IPS-NIHi7 (cell line): ENCODE measurements around the gene KCTD8.

Experiments
- DNase-seq: peaks from one replicate; pipeline ENCODE4 v3.0.0; 2012; ENCODE audit warnings: mixed read lengths; ENCODE audit errors: extremely low spot score

The KCTD8 gene

DNA sequence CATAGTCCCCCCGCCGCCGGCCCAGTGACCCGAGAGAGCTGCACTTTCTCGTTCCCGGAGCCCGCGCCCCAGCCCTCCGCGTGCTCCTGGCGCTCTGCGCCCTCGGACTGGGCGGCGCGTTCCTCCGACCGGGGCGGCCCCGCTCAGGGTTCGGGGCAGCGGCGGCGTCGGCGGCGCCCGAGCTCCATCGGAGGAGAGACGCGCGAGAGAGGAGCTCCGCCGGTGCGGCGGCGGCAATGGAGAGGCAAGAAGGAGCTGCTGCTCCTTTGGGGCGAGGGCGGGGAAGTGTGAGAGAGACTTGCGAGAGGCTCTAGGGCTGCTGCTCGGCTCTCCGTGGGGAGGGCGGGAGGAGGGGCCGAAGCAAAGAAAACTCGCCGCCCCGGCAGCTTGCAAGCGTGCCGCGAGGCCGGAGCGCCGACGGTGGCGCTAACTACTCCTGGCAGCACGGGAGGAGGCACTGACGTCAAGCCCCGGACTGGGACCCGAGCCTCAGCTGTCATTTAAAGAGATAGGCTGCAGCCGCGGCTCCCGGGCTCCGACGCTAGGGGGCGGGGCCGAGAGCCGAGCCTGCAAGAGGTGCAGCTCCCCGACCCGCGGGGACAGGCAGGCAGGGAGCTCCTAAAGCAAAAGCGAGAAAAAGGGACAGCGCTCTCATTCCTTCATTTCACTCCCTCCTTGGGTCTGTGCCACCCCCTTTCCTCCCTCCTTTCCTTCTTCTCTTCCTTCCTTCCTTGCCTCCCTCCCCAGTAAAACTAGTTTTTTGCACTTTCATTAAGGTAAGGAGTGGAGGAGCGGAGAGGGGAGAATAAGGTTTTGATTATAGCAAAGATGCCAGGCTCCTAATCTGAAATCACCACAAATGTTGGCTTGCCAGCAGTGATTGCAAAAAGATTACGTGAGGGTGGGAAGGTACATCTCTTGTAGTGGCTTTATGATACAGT lies at the start of gene KCTD8:
Gene KCTD8 (minus strand): TSS at position 289 of the 941 bp plus-strand sequence.
- peak; percentile 95 for DNase-seq

DNA sequence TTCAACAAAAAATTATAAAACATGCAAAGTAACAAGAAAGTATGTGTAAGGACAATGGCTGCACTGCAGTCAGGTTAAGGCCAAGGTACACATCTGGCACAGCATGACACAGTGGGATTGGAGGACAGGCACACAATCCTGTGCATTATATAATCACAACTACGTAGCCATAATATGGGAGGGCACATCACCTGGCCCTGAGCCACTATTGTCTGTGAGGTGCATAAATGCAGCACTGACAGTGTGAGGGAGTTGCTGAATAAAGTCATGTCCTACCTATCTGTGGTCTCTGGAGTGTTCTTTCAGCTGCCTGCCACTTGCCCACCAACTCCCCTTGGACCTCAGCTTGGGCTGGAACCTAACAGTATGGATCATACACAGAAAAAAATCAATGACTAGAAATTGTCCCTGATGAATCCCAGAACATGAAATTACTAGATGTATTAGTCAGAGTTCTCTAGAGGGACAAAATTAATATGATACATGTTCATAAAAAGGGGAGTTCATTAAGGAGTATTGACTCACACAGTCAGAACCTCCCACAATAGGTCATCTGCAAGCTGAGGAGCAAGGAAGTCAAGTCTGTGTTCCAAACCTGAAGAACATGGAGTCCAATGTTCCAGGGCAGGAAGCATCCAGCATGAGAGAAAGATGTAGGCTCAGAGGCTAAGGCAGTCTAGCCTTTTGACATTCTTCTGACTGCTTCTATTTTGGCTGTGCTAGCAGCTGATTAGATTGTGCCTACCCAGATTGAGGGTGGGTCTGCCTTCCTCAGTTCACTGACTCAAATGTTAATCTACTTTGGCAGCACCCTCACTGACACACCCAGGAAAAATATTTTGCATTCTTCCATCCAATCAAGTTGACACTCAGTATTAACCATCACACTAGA lies 46.4 kb upstream of the KCTD8 start:
- no peak for DNase-seq

DNA sequence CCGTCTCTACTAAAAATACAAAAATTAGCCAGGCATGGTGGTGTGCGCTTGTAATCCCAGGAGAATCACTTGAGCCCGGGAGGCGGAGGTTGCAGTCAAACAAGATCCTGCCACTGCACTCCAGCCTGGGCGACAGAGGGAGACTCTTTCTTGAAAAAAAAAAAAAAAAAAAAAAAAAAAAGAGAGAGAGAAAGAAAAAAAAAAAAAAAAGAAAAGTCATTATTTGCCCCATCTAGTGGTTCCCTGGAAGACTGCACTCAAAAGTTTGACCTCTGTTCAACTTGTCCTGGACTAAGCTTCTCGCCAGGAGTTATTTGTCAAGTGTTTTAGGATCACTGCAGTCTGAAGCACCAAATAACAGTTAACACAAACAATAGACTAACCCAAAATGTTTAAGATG lies 45.3 kb upstream of the KCTD8 start:
- peak; percentile 47 for DNase-seq

DNA sequence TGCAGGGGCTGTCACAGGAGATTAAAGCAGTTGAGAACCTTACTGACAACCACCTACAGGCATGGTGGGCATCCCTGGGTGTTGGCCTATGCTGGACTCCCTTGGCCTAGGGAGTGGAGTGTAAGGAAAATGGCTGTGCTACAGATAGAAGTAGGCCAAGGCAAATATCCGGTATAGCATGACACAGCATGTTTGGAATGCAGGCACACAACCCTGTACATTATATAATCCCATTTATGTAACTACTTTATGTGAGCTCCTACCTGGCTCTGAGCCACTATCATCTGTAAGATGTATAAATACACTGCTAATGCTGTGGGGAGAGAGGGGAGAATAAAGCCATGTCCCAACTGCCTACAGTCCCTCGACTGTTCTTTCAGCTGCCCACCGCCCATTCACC lies 38.7 kb upstream of the KCTD8 start:
- no peak for DNase-seq

DNA sequence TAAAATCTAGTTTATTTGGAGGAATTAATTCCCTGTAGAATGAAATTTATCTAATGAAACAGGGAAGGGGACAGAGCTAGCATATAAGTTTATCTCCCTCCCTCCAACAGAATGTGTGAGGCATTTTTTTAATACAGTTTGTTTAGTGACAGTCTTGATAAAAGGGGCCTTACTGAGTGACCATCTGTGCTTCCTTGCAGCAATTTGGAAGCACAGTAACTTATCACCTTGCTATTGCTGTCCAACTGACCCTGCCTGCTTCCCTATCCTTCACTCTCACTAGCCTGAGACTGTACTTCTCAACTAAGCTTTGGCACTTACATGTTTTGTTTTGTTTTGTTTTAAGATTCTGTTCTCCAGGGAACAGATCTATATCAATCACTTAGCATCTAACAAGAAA lies 31.1 kb upstream of the KCTD8 start:
- no peak for DNase-seq

DNA sequence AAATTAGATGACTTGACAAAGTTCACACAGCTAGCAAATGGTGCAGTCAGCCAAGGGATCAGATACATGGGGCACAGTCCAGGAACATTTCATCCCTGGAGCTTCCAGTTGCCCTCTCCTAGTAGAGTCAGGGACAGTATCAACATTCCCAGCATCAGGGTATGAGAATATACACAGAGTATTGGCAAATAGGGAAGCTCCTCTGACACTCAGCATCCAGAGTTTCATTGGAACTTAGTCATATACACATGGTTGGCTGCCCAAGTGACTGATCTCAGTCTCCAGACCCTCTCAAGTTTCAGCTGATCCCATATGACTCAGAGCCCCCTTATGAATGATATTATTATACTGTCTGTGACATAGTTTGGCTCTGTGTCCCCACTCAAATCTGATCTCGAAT lies 13.7 kb upstream of the KCTD8 start:
- DNase-seq = no peak

DNA sequence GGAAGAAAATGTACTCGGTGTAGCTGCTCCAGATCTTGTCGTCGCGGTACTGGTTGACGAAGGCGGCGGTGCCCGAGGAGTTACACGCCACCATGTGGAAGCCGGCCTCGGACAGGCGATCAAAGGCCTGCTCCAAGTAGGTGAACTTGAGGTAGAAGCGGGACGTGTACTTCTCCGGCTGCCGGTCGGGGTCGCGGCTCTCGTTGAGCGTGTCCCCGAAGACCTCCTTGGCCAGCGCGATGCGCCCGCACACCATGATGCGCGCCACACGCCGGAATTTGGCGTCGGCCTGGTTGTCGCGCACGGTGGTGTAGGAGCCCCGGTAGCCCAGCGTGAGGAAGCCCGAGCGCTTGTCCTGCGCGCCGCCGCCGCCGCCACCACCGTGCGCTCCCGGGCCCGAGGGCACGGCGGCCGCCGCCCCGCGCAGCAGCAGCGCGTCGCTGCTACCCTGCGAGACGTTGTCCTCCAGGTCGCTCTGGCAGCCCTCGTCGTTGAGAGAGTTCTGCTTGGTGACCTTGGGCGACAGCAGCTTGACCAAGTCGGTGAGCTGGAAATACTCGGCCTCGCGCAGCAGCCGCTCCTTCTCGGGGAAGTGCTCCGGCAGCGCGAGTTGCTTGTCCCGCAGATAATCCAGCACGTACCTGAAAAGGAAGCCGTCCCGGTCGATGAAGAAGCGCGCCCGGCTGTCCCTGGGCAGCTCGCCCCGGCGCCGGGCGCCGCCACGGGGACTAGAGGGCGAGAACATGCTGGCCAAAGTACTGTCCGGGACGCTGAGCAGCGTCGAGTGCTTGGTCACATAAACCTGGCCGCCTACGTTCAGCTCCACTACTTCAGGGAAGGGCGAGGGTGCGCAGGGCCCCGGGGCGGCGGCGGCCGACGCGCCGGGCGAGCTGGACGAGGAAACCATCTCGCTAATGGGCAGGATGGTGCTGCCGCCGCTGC lies 775 bp downstream of the KCTD8 start:
- peak; percentile 39 for DNase-seq

DNA sequence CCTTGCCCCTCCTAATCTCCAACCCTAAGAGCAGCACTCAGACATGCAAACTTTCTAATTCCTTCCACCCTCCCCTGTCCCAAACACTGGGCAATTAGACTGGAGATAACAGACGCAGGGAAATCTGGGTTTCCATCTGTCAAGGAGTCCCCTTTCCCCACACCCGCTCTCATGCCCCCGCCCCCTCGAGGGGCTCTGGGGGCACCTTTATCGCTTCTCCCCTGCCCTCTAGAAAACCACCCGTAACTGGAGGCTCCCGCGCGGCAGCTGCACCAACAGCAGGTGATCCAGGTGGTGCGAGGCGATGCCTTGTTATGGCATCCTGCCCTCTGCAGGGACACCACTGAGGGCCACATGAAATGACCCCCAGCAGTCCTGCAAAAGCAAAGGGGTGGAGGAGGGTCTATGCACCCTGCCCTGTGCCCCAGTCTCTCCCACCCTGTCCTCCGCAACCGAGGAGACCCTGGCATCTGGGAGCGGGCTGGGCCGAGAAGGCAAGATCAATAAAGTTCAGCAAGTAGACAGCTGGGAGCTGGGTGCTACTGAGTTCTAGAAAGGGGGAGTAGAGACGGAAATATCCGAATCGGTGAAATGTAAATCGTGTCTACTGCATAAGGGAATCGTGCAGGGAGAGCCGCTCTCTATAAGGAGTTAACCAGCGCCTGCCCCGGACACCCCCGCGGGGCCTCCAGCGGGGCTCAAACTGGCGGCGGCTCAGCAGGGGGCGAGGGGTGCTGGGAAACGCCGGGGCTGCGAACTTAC lies 1.6 kb downstream of the KCTD8 start:
- DNase-seq = peak; percentile 14

DNA sequence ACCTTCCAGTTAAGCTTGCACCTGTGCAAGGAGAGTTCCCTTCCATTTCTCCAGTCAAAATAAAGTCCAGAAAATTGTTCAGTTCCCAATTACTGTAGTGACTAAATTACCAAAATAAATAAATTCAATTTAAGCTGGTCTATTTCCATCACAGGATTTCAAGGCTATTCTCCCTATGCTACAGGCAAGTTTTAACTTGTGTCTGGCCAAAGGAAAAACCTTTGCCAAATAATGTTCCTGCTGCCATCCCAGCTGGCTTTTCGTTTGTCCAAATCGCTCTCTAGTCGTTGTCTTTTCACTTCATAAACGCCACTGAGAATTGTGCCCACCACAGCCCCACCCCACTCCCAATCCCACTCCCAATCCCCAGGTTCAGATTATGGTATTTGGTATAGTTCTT lies 2.4 kb downstream of the KCTD8 start:
- DNase-seq = no peak

DNA sequence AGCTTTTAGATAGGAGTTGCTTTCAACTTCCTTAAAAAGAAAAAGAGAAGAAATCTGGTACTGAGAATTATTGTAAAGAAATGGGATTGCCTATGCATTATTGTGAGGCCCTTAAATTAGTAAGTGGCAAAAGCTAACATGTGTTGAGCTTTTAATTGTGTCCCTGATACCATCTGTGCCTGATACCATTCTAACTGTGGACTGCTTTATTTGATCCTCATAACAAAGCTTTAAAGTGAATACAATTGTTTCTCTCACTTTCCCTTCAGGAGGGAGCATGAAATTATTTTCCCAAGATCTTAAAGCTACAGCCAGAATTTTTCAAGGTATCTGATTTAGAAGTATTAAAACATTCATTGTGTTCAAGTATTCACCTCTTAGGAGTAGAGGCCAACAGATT lies 9.9 kb downstream of the KCTD8 start:
- no peak for DNase-seq

DNA sequence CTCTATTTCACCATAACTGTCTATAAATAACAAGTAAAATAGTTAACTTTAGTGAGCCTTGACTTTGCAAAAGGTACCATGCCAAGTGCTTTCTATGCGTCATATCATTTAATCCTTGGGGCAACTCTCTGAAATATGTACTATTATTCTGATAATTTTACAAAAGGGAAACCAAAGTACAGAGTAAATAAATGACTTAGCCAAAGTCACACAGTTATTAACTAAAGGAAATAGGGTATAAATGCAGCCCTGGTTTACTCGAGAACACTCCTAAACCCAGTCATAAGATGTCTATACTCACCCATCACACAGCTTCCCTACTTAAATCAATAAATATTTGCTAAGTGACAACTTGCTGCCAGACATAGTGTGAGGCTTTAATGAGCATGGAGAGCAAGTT lies 14.4 kb downstream of the KCTD8 start:
- DNase-seq = no peak

DNA sequence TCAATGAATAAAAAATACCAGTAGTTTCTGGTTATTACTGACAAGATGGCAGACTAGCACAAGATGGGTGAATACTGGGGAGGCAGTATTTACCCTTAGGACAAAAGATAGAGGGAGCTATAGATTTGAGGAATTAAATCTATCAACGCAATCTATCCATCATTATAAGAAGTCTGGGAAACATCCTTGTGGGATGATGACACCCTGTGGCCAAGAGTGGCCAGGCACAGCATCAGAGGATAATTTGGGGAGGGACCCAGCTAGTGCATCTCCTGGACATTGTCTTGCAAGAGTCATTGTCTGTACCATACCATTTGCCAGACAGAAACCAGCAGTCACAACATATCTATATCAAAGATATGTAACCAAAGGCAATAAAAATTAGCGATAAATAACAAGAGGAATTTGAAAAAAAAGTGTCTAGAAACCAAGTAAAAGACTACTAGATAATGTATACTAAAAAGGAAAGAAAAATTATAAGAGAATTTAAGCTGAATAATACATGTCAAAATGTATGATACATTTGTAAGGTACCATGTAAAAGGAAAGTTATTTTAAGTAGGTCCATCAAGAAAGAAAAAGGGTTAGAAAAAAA lies 22.9 kb downstream of the KCTD8 start:
- DNase-seq = peak; percentile 42

DNA sequence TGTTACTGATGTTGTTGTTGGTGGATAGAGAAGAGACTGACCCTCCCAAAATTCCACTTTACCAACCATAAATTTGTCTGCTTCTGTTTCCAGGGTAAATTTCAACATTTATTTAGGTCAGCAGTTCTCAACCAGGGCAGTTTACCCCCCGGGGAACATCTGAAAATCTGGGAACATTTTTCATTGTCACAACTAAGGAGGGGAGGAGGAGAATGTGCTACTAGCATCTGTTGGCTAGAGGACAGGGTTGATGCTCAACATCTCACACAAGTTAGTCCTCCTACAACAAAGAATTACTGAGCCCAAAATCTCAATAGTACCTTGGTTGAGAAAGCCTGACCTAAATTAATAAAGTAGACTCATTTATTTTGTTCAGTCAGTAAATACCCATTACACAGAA lies 25.7 kb downstream of the KCTD8 start:
- DNase-seq = no peak

DNA sequence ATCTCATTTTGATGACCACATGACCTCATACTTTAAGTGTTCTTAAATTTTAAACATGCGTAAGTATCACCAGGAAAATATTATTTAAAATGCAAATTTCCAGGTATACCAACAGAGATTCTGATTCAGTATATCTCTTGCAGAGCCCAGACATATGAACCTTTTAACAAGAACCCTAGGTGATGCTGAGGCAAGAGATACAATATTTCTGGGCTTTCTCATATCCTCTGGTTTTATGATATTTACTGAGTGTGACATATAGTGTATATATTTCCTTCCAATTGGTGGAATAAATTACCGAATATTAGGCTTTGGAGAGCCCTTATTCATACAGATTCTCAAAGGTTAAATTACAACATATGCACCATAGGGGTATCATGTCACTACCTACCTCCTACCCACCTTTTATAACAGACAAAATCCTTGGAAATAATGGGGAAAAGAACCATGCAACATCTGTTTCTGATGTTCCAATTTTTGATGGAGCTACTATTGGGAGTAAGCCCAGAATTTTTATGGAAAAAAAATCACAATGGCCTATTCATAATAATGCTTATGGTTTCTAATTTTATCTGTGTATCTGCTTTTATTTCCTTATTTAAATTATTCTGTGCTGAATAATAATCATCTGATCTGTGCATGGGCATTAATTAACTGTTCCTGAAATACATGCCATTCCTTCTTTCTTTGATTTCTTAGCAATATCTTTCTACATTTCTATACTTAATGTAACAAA lies 27.1 kb downstream of the KCTD8 start:
- no peak for DNase-seq

DNA sequence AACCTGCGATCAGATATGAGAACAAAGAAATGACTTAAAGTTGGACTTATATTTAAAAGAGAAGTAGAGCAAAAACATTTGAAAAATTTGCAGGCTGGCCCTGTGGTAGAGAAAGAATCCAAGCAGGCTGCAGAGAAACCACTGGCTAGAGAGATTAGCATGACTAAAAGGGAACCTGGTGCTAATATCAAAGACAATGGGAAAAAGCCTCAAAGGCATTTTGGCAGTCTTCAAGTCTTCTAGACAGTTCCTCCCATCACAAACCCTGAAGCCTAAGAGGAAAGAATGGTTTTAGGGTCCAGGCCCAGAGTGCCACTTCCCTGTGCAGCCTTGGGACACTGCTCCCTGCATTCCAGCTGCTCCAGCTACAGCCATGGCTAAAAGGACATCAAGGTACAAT lies 33.4 kb downstream of the KCTD8 start:
- DNase-seq = peak; percentile 10

DNA sequence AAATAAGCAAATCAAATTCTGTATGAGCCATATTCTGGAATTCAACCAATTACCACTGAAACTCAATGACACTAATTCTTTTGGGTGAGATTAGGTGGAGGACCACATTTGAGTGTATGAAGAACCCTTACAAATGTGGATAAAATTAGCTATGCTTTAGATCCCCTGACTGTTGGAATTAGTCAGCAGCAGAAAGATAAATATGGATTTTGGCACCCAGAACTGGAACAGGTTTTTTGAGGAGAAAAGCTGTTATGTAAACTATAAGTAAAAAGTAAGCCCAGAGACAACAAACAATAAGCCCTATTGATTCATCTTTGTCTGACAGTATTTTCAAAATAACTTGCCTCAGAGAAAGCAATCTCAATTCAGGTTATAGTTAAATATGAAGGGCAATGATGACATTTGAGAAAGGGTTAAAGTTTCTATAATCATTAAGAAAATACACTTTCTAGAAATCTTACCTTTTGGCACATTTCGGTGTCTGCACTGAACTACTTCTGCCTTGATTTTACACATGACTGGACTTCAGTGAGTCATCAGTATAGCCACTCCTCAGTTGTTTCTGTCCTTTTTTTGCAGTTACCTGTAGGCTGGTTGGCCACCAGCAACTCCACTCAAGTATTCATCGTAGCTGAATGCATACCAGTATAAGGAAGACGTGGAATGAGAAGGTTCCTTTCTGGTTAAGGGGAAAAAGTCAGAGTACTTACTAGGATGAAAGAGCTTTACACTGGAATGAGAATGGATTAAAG lies 80.0 kb downstream of the KCTD8 start:
- no peak for DNase-seq

DNA sequence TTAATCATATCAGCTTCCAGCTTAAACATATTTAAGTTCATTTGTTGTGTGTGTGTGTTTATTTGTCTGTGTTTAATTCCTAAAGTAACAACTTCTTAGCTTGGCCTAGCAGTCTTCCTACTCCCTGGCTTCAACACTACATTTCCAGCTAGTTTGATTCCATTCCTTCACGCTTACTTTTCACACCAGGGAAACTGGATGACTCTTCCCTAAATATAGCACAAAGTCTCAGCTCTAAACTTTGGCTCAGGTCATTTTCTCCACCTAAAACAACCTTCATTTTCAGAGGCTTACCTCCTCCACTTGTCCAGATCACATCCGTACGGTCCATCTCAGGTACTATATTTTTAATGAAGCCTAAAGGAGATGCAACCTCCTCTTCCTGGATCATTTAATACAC lies 94.4 kb downstream of the KCTD8 start:
- no peak for DNase-seq

DNA sequence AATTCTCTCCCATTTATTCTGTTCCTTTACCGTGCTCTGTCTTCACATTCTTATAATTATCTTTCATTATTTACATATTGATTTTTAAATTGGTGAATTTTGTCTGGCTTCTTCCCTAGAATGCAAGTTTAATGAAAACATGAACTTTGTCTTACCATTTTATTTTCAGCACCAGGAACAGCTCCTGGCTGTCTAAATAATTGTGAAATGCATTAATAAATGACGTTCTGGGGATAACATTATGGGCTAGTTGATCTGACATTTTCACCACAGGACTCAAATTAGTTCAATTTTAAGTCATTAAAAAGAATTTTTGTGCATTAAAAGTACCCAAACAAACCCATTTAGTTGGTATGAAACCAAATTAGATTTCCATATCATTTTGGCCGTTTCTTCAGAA lies 97.5 kb downstream of the KCTD8 start:
- no peak for DNase-seq

DNA sequence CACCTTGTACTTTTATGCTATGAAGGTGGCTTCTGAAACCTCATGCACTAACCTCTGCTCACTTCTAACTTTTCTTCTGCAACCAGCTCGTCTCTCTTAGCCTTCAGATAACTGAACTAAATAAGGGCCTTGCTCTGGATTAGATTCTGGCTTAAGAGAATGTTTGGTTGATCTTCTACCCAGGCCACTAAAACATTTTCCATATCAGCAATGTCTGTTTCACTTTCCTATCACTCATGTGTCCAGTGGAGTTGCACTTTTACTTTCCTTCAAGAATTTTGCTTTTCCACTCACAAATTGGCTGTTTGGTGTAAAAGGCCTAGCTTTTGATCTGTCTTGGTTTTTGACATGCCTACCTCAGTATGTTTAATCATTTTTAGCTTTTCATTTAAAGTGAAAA lies 105.8 kb downstream of the KCTD8 start:
- no peak for DNase-seq
